H9 (cell line): ENCODE data around the gene RNF8. TPM values are rescaled to one million over a fixed set of nuclear protein-coding genes. Genes with fewer than 3 reads are reported as not detected.

ENCODE experiments used
- DNase-seq: peaks from one replicate; pipeline ENCODE4 v3.0.0-alpha.2; 2017
- H2AFZ ChIP-seq: one replicate; pipeline ENCODE4 v1.6.1; 2013; ENCODE audit warnings: mild to moderate bottlenecking, low read length, control low read depth, moderate library complexity
- H2AK5ac ChIP-seq: 2 replicates; pipeline ENCODE4 v1.6.1; 2013; ENCODE audit warnings: low read length, control low read depth, mixed read lengths; ENCODE audit not compliant: insufficient read length
- H2BK120ac ChIP-seq: one replicate; pipeline ENCODE4 v1.6.1; 2013; ENCODE audit warnings: low read depth, mild to moderate bottlenecking, low read length, control low read depth, inconsistent platforms; ENCODE audit not compliant: poor library complexity, severe bottlenecking
- H2BK12ac ChIP-seq: 2 replicates; pipeline ENCODE4 v1.6.1; 2013; ENCODE audit warnings: low read length, control low read depth, mixed read lengths, low read depth; ENCODE audit not compliant: insufficient read length
- H2BK15ac ChIP-seq: 2 replicates; pipeline ENCODE4 v1.6.1; 2013; ENCODE audit warnings: low read depth, low read length, control low read depth
- H2BK20ac ChIP-seq: one replicate; pipeline ENCODE4 v1.6.1; 2013; ENCODE audit warnings: low read depth, mild to moderate bottlenecking, low read length, control low read depth, inconsistent platforms; ENCODE audit not compliant: poor library complexity, severe bottlenecking
- H2BK5ac ChIP-seq: 2 replicates; pipeline ENCODE4 v1.6.1; 2013; ENCODE audit warnings: low read length, control low read depth, mixed read lengths; ENCODE audit not compliant: insufficient read length
- H3K14ac ChIP-seq: 2 replicates; pipeline ENCODE4 v1.6.1; 2013; ENCODE audit warnings: low read length, control low read depth; ENCODE audit not compliant: insufficient read depth
- H3K18ac ChIP-seq: 2 replicates; pipeline ENCODE4 v1.6.1; 2013; ENCODE audit warnings: low read depth, mild to moderate bottlenecking, mixed read lengths, low read length, control low read depth; ENCODE audit not compliant: insufficient read length
- H3K23ac ChIP-seq: 2 replicates; pipeline ENCODE4 v1.6.1; 2013; ENCODE audit warnings: low read length, control low read depth, mixed read lengths, low read depth; ENCODE audit not compliant: insufficient read length
- H3K23me2 ChIP-seq: 2 replicates; pipeline ENCODE4 v1.6.1; 2013; ENCODE audit warnings: low read depth, mild to moderate bottlenecking, mixed read lengths, low read length, control low read depth; ENCODE audit not compliant: insufficient read length, poor library complexity, severe bottlenecking
- H3K27ac ChIP-seq: 2 replicates; pipeline ENCODE4 v1.5.1; 2013; ENCODE audit warnings: low read length, control low read depth, mixed read lengths, low read depth; ENCODE audit not compliant: insufficient read length
- H3K27me3 ChIP-seq: 2 replicates; pipeline ENCODE4 v1.6.1; 2013; ENCODE audit warnings: low read length, control low read depth, inconsistent platforms; ENCODE audit not compliant: insufficient read depth
- H3K4ac ChIP-seq: 2 replicates; pipeline ENCODE4 v1.6.1; 2013; ENCODE audit warnings: low read depth, mild to moderate bottlenecking, control low read depth, inconsistent platforms, low read length, moderate library complexity
- H3K4me1 ChIP-seq: 2 replicates; pipeline ENCODE4 v1.6.1; 2013; ENCODE audit warnings: low read length, control low read depth, inconsistent platforms; ENCODE audit not compliant: insufficient read depth
- H3K4me2 ChIP-seq: 2 replicates; pipeline ENCODE4 v1.6.1; 2013; ENCODE audit warnings: low read length, control low read depth, mixed read lengths; ENCODE audit not compliant: insufficient read length, insufficient read depth
- H3K56ac ChIP-seq: 2 replicates; pipeline ENCODE4 v1.6.1; 2013; ENCODE audit warnings: low read depth, mild to moderate bottlenecking, mixed read lengths, low read length, control low read depth; ENCODE audit not compliant: insufficient read length
- H3K79me1 ChIP-seq: 2 replicates; pipeline ENCODE4 v1.6.1; 2013; ENCODE audit warnings: low read depth, mild to moderate bottlenecking, moderate library complexity, low read length, control low read depth, inconsistent platforms; ENCODE audit not compliant: insufficient read depth, poor library complexity, severe bottlenecking
- H3K79me2 ChIP-seq: 2 replicates; pipeline ENCODE4 v1.6.1; 2013; ENCODE audit warnings: low read length, control low read depth, inconsistent platforms; ENCODE audit not compliant: insufficient read depth
- H3K9ac ChIP-seq: 2 replicates; pipeline ENCODE4 v1.6.1; 2013; ENCODE audit warnings: low read length, control low read depth, mixed read lengths; ENCODE audit not compliant: insufficient read length; ENCODE audit errors: extremely low read depth
- H3K9me3 ChIP-seq: one replicate; pipeline ENCODE4 v1.6.1; 2013; ENCODE audit warnings: low read depth, low read length, inconsistent platforms; ENCODE audit not compliant: control insufficient read depth
- H3T11ph ChIP-seq: one replicate; pipeline ENCODE4 v1.6.1; 2013; ENCODE audit warnings: mild to moderate bottlenecking, low read length, control low read depth, inconsistent platforms
- H4K20me1 ChIP-seq: one replicate; pipeline ENCODE4 v1.6.1; 2013; ENCODE audit not compliant: control insufficient read depth, insufficient read length, insufficient read depth
- H4K5ac ChIP-seq: 2 replicates; pipeline ENCODE4 v1.6.1; 2013; ENCODE audit warnings: low read depth, mild to moderate bottlenecking, mixed read lengths, low read length, control low read depth; ENCODE audit not compliant: insufficient read length
- H4K8ac ChIP-seq: replicated peaks from 2 replicates; pipeline ENCODE4 v1.6.1; 2013; ENCODE audit warnings: low read length, control low read depth, mixed read lengths, low read depth; ENCODE audit not compliant: insufficient read length
- H4K91ac ChIP-seq: 2 replicates; pipeline ENCODE4 v1.6.1; 2013; ENCODE audit warnings: low read depth, mild to moderate bottlenecking, moderate library complexity, mixed read lengths, low read length, control low read depth; ENCODE audit not compliant: insufficient read length
- H3K27ac Mint-ChIP-seq, 3 experiments: 2 replicates in 2 of 3; 3 replicates in 1 of 3; pipeline ENCODE4 v1.8.0; 2020 to 2021; ENCODE audit warnings: mixed read lengths in 3 of 3, mild to moderate bottlenecking in 1 of 3, moderate library complexity in 1 of 3
- H3K27me3 Mint-ChIP-seq: 2 replicates; pipeline ENCODE4 v1.8.0; 2021; ENCODE audit warnings: low read depth, mild to moderate bottlenecking, moderate library complexity, mixed read lengths
- H3K36me3 Mint-ChIP-seq, 3 experiments: 2 replicates in 2 of 3; 3 replicates in 1 of 3; pipeline ENCODE4 v1.8.0; 2020 to 2021; ENCODE audit warnings: low read depth in 3 of 3, mixed read lengths in 3 of 3; ENCODE audit not compliant: insufficient read depth in 1 of 3
- H3K4me1 Mint-ChIP-seq, 2 experiments: 2 replicates each; pipeline ENCODE4 v1.8.0; 2020; ENCODE audit warnings: mixed read lengths in 2 of 2
- H3K4me3 Mint-ChIP-seq, 2 experiments: 2 replicates in 1 of 2; 3 replicates in 1 of 2; pipeline ENCODE4 v1.8.0; 2020 to 2021; ENCODE audit warnings: mild to moderate bottlenecking in 2 of 2, mixed read lengths in 2 of 2, moderate library complexity in 1 of 2
- H3K9me3 Mint-ChIP-seq, 2 experiments: 2 replicates in 1 of 2; 3 replicates in 1 of 2; pipeline ENCODE4 v1.8.0; 2020; ENCODE audit warnings: mild to moderate bottlenecking in 2 of 2, mixed read lengths in 2 of 2, moderate library complexity in 1 of 2
- CTCF ChIP-seq: fragments of 200-600 bp; sonication (generic); conservative IDR thresholded peaks from 3 replicates; pipeline ENCODE4 v1.8.0; 2021; ENCODE audit warnings: antibody characterized with exemption, mild to moderate bottlenecking
- WGBS: extraction: QIAGEN DNeasy Blood & Tissue Kit; methylation state at CpG from one replicate; pipeline ENCODE4 v1.1.7; 2013; ENCODE audit warnings: missing lambda C conversion rate, low lambda C conversion rate, mixed read lengths; ENCODE audit not compliant: insufficient read length; ENCODE audit errors: extremely low coverage; 5-methylcytosine and 5-hydroxymethylcytosine counted together
- total RNA-seq: library from RNA; stranded (reverse); gene quantifications from 2 replicates; pipeline ENCODE4 v1.2.1, GENCODE V29; 2021

RNF8 gene
- total RNA-seq, 1 experiment from 2014 or later = 34.7 TPM

- no peak for TF ChIP-seq CTCF
These were observed 44.7 kb upstream of the RNF8 start for GRCh38 chr6:37309046-37309445.

More at GRCh38 chr6:37309046-37309445, 44.7 kb upstream of the RNF8 start:
- H3K14ac ChIP-seq = no peak overlapping the region
- no peak overlapping the region for H4K5ac ChIP-seq
- Mint-ChIP-seq H3K4me1 (no peaks in the 10 kb centered on the region), H3K27ac (no peak overlapping the region), H3K9me3 (no peaks in the 10 kb centered on the region; a peak in 1 of 5 replicates), H3K4me3 (no peak overlapping the region), H3K27me3 (no peaks in the 10 kb centered on the region), H3K36me3 (peaks cover 3 to 33% (median 15%) of the 10 kb centered on the region in 3 experiments)
- no peak overlapping the region for H2BK120ac ChIP-seq
- no peak for DNase-seq
- no CpG with 5 or more reads among the region's 1 CpG for WGBS
- no peak overlapping the region for H3K27ac ChIP-seq
- H3K4me1 ChIP-seq = no peaks in the 10 kb centered on the region
- no peak overlapping the region for H2BK12ac ChIP-seq
- H3K4ac ChIP-seq = no peak overlapping the region
- no peak overlapping the region for H2AFZ ChIP-seq
- no peaks in the 10 kb centered on the region for H4K20me1 ChIP-seq
- H3T11ph ChIP-seq = no peak overlapping the region
- H3K56ac ChIP-seq = no peak overlapping the region
- H2BK20ac ChIP-seq = no peak overlapping the region
- no peak overlapping the region for H3K4me2 ChIP-seq
- H3K18ac ChIP-seq = no peak overlapping the region
- no peaks in the 10 kb centered on the region for H3K27me3 ChIP-seq
- H3K79me1 ChIP-seq = no peaks in the 10 kb centered on the region
- H3K9ac ChIP-seq = no peak overlapping the region
- H3K9me3 ChIP-seq = no peaks in the 10 kb centered on the region
- H2BK15ac ChIP-seq = no peak overlapping the region
- H3K23me2 ChIP-seq = no peaks in the 10 kb centered on the region
- H4K91ac ChIP-seq = no peak overlapping the region
- no peaks in the 10 kb centered on the region for H3K79me2 ChIP-seq
- no peak overlapping the region for H2BK5ac ChIP-seq
- H4K8ac ChIP-seq = no peak overlapping the region
- H2AK5ac ChIP-seq = no peak overlapping the region
- H3K23ac ChIP-seq = no peak overlapping the region
